Measurements from ENCODE around the gene CETN3. TPM values are rescaled to one million over a fixed set of nuclear protein-coding genes. Genes with fewer than 3 reads are reported as not detected.

Gene CETN3
- total RNA-seq, 1 experiment from 2014 or later, result 28.5 TPM

DNA sequence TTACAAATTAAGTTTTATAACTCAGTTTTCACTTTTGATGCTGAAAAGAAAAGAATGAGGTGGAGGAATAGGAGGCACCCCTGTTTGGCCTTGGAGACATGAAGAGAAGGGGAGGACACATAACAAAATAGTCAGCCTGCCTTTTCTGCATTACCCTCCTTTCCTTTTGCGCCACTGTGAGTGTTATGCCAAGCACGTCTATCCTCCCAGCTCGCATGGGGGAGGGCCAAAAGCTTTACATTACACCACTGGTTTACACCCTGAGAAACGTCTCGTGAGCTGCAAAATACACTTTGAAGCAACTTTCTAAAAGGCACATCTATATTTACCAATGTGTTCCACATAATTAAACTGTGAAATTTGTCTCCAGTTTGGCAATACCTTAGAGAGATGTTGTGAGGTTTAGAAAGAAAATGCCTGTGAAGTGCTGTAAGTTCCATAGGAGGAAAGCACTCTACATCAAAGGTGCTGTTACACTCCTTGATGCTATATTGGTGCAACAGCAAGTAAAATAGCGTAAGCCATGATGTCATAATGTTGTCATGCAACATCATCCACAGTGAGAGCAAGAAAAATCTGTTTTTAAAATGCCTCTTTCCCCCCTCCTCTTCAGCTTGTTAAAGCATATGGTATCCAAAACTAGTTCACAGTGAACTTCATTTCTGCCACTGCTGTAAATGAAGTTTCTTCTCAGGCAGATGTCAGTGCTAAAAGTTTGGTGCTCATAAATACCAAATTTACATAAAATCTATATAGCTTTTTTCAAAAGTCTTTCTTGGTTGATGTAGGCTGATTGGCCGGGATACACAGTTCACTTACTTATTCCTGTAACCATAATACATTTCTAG lies 50.3 kb downstream of the CETN3 start:
- Histone ChIP-seq H3K27ac (ENCODE audit: low read length) (no peak overlapping the region), H3K9ac (ENCODE audit: low read length) (no peak overlapping the region), H3K4me3 (ENCODE audit: low read length) (no peak overlapping the region), H3K9me3 (ENCODE audit: low read length) (no peaks in the 10 kb centered on the region), H3K4me2 (ENCODE audit: low read length) (no peak overlapping the region), H2AFZ (ENCODE audit: low read length) (no peak overlapping the region), H3K27me3 (ENCODE audit: low read length) (no peaks in the 10 kb centered on the region), H4K20me1 (ENCODE audit: low read length) (no peaks in the 10 kb centered on the region), H3K79me2 (ENCODE audit: low read length) (no peaks in the 10 kb centered on the region), H3K9me2 (replicated peaks; ENCODE audit: low read length) (no peaks in the 10 kb centered on the region), H3F3A (ENCODE audit: low read length, unreplicated experiment) (no peaks in the 10 kb centered on the region), H3K36me3 (ENCODE audit: low read depth, low read length) (no peaks in the 10 kb centered on the region), H3K4me1 (ENCODE audit: insufficient read depth, low read length) (0 out of 2 replicates have a peak, but pooled peaks cover 4% of the 10 kb centered on the region)
- BruUV-seq (replicated peaks), result no TSS peak
- TF ChIP-seq EZH2phosphoT487 (IDR thresholded peaks at IDR 0.05; ENCODE audit: borderline replicate concordance, low read length) (no peak), EZH2 (IDR thresholded peaks at IDR 0.05; ENCODE audit: low read length, unreplicated experiment) (no peak)
- TF ChIP-seq, protein P1, sequence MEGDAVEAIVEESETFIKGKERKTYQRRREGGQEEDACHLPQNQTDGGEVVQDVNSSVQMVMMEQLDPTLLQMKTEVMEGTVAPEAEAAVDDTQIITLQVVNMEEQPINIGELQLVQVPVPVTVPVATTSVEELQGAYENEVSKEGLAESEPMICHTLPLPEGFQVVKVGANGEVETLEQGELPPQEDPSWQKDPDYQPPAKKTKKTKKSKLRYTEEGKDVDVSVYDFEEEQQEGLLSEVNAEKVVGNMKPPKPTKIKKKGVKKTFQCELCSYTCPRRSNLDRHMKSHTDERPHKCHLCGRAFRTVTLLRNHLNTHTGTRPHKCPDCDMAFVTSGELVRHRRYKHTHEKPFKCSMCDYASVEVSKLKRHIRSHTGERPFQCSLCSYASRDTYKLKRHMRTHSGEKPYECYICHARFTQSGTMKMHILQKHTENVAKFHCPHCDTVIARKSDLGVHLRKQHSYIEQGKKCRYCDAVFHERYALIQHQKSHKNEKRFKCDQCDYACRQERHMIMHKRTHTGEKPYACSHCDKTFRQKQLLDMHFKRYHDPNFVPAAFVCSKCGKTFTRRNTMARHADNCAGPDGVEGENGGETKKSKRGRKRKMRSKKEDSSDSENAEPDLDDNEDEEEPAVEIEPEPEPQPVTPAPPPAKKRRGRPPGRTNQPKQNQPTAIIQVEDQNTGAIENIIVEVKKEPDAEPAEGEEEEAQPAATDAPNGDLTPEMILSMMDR (conservative IDR thresholded peaks at IDR 0.05; ENCODE audit: low read depth, low read length), result no peak
- intact Hi-C loops (cut with micrococcal nuclease), result no loop called here
- ChIA-PET CTCF (no interaction called here), POLR2A (ENCODE audit: unreplicated experiment) (no interaction called here)
- ATAC-seq, result no peak
- no peak for DNase-seq

DNA sequence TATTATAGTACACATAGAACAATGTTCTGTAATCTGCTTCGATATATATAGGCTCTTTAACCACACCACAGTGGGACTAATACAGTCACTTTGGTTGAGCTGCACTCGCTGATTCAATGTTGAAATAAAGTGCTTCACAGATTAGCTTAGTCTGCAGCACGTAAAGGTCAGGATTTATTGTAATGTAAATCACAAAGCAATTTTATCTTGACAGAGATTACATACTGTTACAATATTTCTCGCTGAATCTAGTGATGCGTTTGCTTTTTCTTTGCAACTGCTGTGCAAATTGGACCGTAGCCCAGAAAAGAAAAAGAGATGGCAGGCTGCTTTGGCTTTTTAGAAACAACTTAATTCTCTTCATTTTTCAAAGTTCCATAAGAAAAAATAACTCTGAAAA lies 52.9 kb downstream of the CETN3 start:
- H3F3A ChIP-seq (ENCODE audit: low read length, unreplicated experiment), result no peaks in the 10 kb centered on the region
- no peaks in the 10 kb centered on the region for H3K27me3 ChIP-seq (ENCODE audit: low read length)
- ChIA-PET CTCF (interaction anchor here (0.6 kb wide), 1 partner anchor 33 kb away, joined by 3 read pairs; no protein-coding TSS in a partner anchor), POLR2A (ENCODE audit: unreplicated experiment) (interaction anchor here (0.5 kb wide), 1 partner anchor 48 kb away, joined by 4 read pairs; no protein-coding TSS in a partner anchor)
- ATAC-seq (peak; percentile 33; the same call in 1 of the 2 replicates), DNase-seq (no peak)
- H3K4me3 ChIP-seq (ENCODE audit: low read length), result no peak overlapping the region
- no peak overlapping the region for H3K27ac ChIP-seq (ENCODE audit: low read length)
- no peaks in the 10 kb centered on the region for H3K9me3 ChIP-seq (ENCODE audit: low read length)
- H3K9me2 ChIP-seq (replicated peaks; ENCODE audit: low read length), result no peaks in the 10 kb centered on the region
- no peaks in the 10 kb centered on the region for H3K36me3 ChIP-seq (ENCODE audit: low read depth, low read length)
- 0 out of 2 replicates have a peak, but pooled peaks cover 4% of the 10 kb centered on the region for H3K4me1 ChIP-seq (ENCODE audit: insufficient read depth, low read length)
- no peaks in the 10 kb centered on the region for H4K20me1 ChIP-seq (ENCODE audit: low read length)
- no TSS peak for BruUV-seq (replicated peaks)
- TF ChIP-seq EZH2 (IDR thresholded peaks at IDR 0.05; ENCODE audit: low read length, unreplicated experiment) (no peak), EZH2phosphoT487 (IDR thresholded peaks at IDR 0.05; ENCODE audit: borderline replicate concordance, low read length) (no peak)
- TF ChIP-seq, protein P1 (conservative IDR thresholded peaks at IDR 0.05; ENCODE audit: low read depth, low read length), result no peak
- H3K9ac ChIP-seq (ENCODE audit: low read length), result no peak overlapping the region
- no peak overlapping the region for H3K4me2 ChIP-seq (ENCODE audit: low read length)
- intact Hi-C loops (cut with micrococcal nuclease), result no loop called here
- H3K79me2 ChIP-seq (ENCODE audit: low read length), result no peaks in the 10 kb centered on the region
- no peak overlapping the region for H2AFZ ChIP-seq (ENCODE audit: low read length)

DNA sequence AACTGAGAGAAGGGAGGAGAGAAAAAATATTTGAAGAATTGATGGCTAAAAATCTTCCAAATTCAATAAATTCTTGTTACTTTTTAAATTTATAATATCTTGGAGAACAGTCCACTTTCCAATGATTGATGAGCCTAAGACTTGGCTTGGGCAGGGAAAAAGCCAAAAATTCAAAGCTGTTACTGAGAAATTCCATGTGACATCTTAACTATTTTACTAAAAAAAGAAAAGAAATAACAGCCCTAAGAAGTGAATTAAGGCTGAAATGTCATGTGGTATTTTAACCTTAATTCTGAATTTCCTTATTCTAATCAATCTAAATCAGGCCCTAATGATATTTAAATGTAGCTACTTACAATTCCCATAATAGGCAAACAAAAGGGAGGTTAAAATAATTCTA lies 53.4 kb downstream of the CETN3 start:
- H3K79me2 ChIP-seq (ENCODE audit: low read length), result no peaks in the 10 kb centered on the region
- no peak overlapping the region for H3K9ac ChIP-seq (ENCODE audit: low read length)
- 0 out of 2 replicates have a peak, but pooled peaks cover 4% of the 10 kb centered on the region for H3K4me1 ChIP-seq (ENCODE audit: insufficient read depth, low read length)
- no peaks in the 10 kb centered on the region for H3K9me3 ChIP-seq (ENCODE audit: low read length)
- TF ChIP-seq EZH2phosphoT487 (IDR thresholded peaks at IDR 0.05; ENCODE audit: borderline replicate concordance, low read length), result no peak
- H3K27ac ChIP-seq (ENCODE audit: low read length), result no peak overlapping the region
- H3K27me3 ChIP-seq (ENCODE audit: low read length), result no peaks in the 10 kb centered on the region
- H3F3A ChIP-seq (ENCODE audit: low read length, unreplicated experiment), result no peaks in the 10 kb centered on the region
- ATAC-seq (no peak), DNase-seq (no peak)
- no peak overlapping the region for H2AFZ ChIP-seq (ENCODE audit: low read length)
- H3K4me2 ChIP-seq (ENCODE audit: low read length), result no peak overlapping the region
- BruUV-seq (replicated peaks), result no TSS peak
- no peaks in the 10 kb centered on the region for H4K20me1 ChIP-seq (ENCODE audit: low read length)
- H3K4me3 ChIP-seq (ENCODE audit: low read length), result no peak overlapping the region
- POLR2A ChIA-PET (ENCODE audit: unreplicated experiment), result no interaction called here
- no peaks in the 10 kb centered on the region for H3K9me2 ChIP-seq (replicated peaks; ENCODE audit: low read length)
- intact Hi-C loops (cut with micrococcal nuclease), result no loop called here
- CTCF ChIA-PET, result interaction anchor here (0.5 kb wide), 1 partner anchor 1665 kb away, joined by 3 read pairs; no protein-coding TSS in a partner anchor
- H3K36me3 ChIP-seq (ENCODE audit: low read depth, low read length), result no peaks in the 10 kb centered on the region

All from PC-3 (cell line).